ENCODE measurements around the gene FMNL2. TPM values are rescaled to one million over a fixed set of nuclear protein-coding genes. Genes with fewer than 3 reads are reported as not detected.

Gene FMNL2
- total RNA-seq, 4 donors from 2014 or later: 37.7 to 60.9 (median 52.1) TPM

GRCh38 chr2:152598975-152599759 is 264.2 kb downstream of the FMNL2 start:
- TF ChIP-seq, protein P1, sequence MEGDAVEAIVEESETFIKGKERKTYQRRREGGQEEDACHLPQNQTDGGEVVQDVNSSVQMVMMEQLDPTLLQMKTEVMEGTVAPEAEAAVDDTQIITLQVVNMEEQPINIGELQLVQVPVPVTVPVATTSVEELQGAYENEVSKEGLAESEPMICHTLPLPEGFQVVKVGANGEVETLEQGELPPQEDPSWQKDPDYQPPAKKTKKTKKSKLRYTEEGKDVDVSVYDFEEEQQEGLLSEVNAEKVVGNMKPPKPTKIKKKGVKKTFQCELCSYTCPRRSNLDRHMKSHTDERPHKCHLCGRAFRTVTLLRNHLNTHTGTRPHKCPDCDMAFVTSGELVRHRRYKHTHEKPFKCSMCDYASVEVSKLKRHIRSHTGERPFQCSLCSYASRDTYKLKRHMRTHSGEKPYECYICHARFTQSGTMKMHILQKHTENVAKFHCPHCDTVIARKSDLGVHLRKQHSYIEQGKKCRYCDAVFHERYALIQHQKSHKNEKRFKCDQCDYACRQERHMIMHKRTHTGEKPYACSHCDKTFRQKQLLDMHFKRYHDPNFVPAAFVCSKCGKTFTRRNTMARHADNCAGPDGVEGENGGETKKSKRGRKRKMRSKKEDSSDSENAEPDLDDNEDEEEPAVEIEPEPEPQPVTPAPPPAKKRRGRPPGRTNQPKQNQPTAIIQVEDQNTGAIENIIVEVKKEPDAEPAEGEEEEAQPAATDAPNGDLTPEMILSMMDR (IDR thresholded peaks at IDR 0.05): no peak
- TF ChIP-seq POLR2A (IDR thresholded peaks at IDR 0.05): no peak
- Histone ChIP-seq H3K36me3 (no peaks in the 10 kb centered on the region), H3K27me3 (no peaks in the 10 kb centered on the region), H3K4me3 (replicated peaks in 1 of 3) (no peak overlapping the region), H3K27ac (no peak overlapping the region), H3K4me1 (no peaks in the 10 kb centered on the region), H3K9me3 (no peaks in the 10 kb centered on the region)
- WGBS, 2 donors: 97% methylated on average over 9 of the region's 9 CpGs
- intact Hi-C loops (cut with DNase I): no loop called here
- DNase-seq: no peak

GRCh38 chr2:152600051-152600657 is 265.2 kb downstream of the FMNL2 start:
- Histone ChIP-seq H3K27me3 (no peaks in the 10 kb centered on the region), H3K36me3 (no peaks in the 10 kb centered on the region), H3K27ac (no peak overlapping the region), H3K4me3 (replicated peaks in 1 of 3) (no peak overlapping the region), H3K4me1 (no peaks in the 10 kb centered on the region), H3K9me3 (no peaks in the 10 kb centered on the region)
- TF ChIP-seq, protein P1 (IDR thresholded peaks at IDR 0.05): no peak
- TF ChIP-seq POLR2A (IDR thresholded peaks at IDR 0.05): no peak
- no peak for DNase-seq
- intact Hi-C loops (cut with DNase I): no loop called here
- WGBS, 2 donors: 91 to 93% methylated on average over 6 of the region's 6 CpGs

- intact Hi-C loops (cut with DNase I): no loop called here
- Histone ChIP-seq H3K4me1 (no peaks in the 10 kb centered on the region), H3K9me3 (no peaks in the 10 kb centered on the region), H3K27me3 (no peaks in the 10 kb centered on the region), H3K4me3 (replicated peaks in 1 of 3) (no peak overlapping the region), H3K36me3 (no peaks in the 10 kb centered on the region), H3K27ac (no peak overlapping the region)
- 79 to 94% methylated on average over 2 of the region's 2 CpGs for WGBS, 2 donors
- no peak for DNase-seq
- no peak for TF ChIP-seq POLR2A (IDR thresholded peaks at IDR 0.05)
- TF ChIP-seq, protein P1 (IDR thresholded peaks at IDR 0.05): no peak
These were observed 265.7 kb downstream of the FMNL2 start for GRCh38 chr2:152600697-152601096.

GRCh38 chr2:152602750-152603149 is 267.8 kb downstream of the FMNL2 start:
- Histone ChIP-seq H3K36me3 (no peaks in the 10 kb centered on the region), H3K4me3 (replicated peaks in 1 of 3) (no peak overlapping the region), H3K9me3 (no peaks in the 10 kb centered on the region), H3K4me1 (no peaks in the 10 kb centered on the region), H3K27ac (no peak overlapping the region), H3K27me3 (no peaks in the 10 kb centered on the region)
- intact Hi-C loops (cut with DNase I): no loop called here
- no peak for TF ChIP-seq POLR2A (IDR thresholded peaks at IDR 0.05)
- TF ChIP-seq, protein P1 (IDR thresholded peaks at IDR 0.05): no peak
- DNase-seq: no peak
- 95 to 96% methylated on average over 8 of the region's 8 CpGs for WGBS, 2 donors

DNA sequence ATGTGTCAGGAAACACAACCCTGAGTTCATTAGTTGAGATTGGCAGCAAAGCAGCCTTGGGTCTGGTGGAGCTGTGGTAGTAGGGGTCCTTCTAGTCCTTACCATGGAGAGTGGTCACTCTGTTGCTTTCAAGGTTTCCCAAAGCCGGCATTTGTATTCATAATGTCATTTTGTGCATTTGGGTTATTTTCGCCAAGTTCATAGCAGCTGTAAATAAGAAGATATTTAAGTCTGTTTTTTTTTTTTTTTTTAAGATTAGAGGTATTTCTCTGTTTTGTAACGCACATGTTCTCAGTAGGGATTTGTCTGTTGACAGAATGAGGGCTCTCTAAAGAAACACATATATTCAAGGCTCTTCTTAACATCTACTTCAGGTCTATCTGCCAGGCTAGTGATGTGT is 268.2 kb downstream of the FMNL2 start:
- TF ChIP-seq POLR2A (IDR thresholded peaks at IDR 0.05): no peak
- TF ChIP-seq, protein P1 (IDR thresholded peaks at IDR 0.05): no peak
- DNase-seq: no peak
- Histone ChIP-seq H3K9me3 (no peaks in the 10 kb centered on the region), H3K36me3 (no peaks in the 10 kb centered on the region), H3K27ac (no peak overlapping the region), H3K27me3 (no peaks in the 10 kb centered on the region), H3K4me1 (no peaks in the 10 kb centered on the region), H3K4me3 (replicated peaks in 1 of 3) (no peak overlapping the region)
- WGBS, 2 donors: 96 to 97% methylated on average over 3 of the region's 3 CpGs
- intact Hi-C loops (cut with DNase I): no loop called here

Data from thyroid gland (tissue), 4 donors.